ENCODE measurements around the gene ASB18. TPM values are rescaled to one million over a fixed set of nuclear protein-coding genes. Genes with fewer than 3 reads are reported as not detected.

The ASB18 gene
- total RNA-seq, 1 experiment from 2014 or later = not detected

- Mint-ChIP-seq H3K27ac (no peak overlapping the region), H3K27me3 (ENCODE audit: low read depth) (no peaks in the 10 kb centered on the region), H3K4me1 (peaks cover under 1% of the 10 kb centered on the region; the same call in 1 of the 2 replicates), H3K4me3 (no peak overlapping the region), H3K9me3 (no peaks in the 10 kb centered on the region), H3K36me3 (no peaks in the 10 kb centered on the region)
- CTCF ChIA-PET = no interaction called here
- no peak for TF ChIP-seq EMX1 (CRISPR knock-in tag; IDR thresholded peaks at IDR 0.05)
- no peak for TF ChIP-seq CBFB (CRISPR knock-in tag; IDR thresholded peaks at IDR 0.05; ENCODE audit: low read depth)
- no peak for TF ChIP-seq ATF2 (CRISPR knock-in tag; IDR thresholded peaks at IDR 0.05; ENCODE audit: borderline replicate concordance, low read depth)
- no peak for TF ChIP-seq MXD4 (CRISPR knock-in tag; IDR thresholded peaks at IDR 0.05; ENCODE audit: borderline replicate concordance)
- no peak for TF ChIP-seq ERG (CRISPR knock-in tag; IDR thresholded peaks at IDR 0.05)
- TF ChIP-seq OVOL2 (CRISPR knock-in tag; IDR thresholded peaks at IDR 0.05; ENCODE audit: borderline replicate concordance) = no peak
- no peak for TF ChIP-seq PREB (CRISPR knock-in tag; IDR thresholded peaks at IDR 0.05; ENCODE audit: borderline replicate concordance)
- no peak for TF ChIP-seq FOXP4 (CRISPR knock-in tag; IDR thresholded peaks at IDR 0.05)
- TF ChIP-seq ZNF425 (CRISPR knock-in tag; conservative IDR thresholded peaks at IDR 0.05) = no peak
- no peak for TF ChIP-seq NR3C1 (CRISPR knock-in tag; conservative IDR thresholded peaks at IDR 0.05; ENCODE audit: low read depth)
- no peak for TF ChIP-seq ZNF281 (CRISPR knock-in tag; IDR thresholded peaks at IDR 0.05)
- no peak for TF ChIP-seq E2F1 (CRISPR knock-in tag; IDR thresholded peaks at IDR 0.05)
- POLR2A ChIA-PET = no interaction called here
- DNase-seq (ENCODE audit: low spot score) = no peak
- no peak for ATAC-seq
These were observed 15.1 kb downstream of the ASB18 start for GRCh38 chr2:236249066-236249465.

Data from WTC11 (cell line).